Prostate gland (tissue), 2 donors: ENCODE data around the gene OR3A1.

Experiments used
- POLR2A ChIP-seq: fragments of 450-650 bp; IDR thresholded peaks from one replicate; pipeline ENCODE4 v1.6.1; 2016; ENCODE audit warnings: antibody characterized with exemption, mild to moderate bottlenecking
- POLR2AphosphoS5 ChIP-seq: sonication (generic); formaldehyde crosslinking; IDR thresholded peaks from one replicate; pipeline ENCODE4 v1.6.1; 2017; ENCODE audit warnings: antibody characterized with exemption
- TF ChIP-seq, protein P1 (sequence below), 4 experiments: fragments of 200-600 bp in 2 of 4; fragments of 450-650 bp in 2 of 4; sonication (generic) in 2 of 4; IDR thresholded peaks; 1 replicate in 3 of 4; 2 replicates in 1 of 4; pipeline ENCODE4 v1.5.1; 2016 to 2019; ENCODE audit warnings: antibody characterized with exemption in 4 of 4, mild to moderate bottlenecking in 2 of 4, moderate library complexity in 2 of 4

DNA sequence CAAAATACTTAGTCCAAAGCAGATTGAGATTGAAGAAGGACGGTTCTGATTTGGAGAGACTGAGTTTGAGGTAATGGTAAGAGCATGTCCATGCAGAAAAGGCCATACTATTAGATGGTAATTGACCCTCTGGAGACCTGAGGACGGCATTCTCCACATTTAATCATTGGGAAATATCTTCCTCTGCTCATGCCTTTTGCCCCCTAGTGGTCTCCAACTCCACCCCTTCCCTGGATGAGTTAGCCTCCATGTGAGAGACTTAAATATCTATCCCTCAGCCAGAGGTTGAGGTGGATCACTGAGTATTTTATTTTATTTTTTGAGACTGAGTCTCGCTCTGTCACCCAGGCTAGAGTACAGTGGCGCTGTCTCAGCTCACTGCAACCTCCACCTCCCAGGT, 10.4 kb upstream of the OR3A1 start:
- TF ChIP-seq, protein P1, sequence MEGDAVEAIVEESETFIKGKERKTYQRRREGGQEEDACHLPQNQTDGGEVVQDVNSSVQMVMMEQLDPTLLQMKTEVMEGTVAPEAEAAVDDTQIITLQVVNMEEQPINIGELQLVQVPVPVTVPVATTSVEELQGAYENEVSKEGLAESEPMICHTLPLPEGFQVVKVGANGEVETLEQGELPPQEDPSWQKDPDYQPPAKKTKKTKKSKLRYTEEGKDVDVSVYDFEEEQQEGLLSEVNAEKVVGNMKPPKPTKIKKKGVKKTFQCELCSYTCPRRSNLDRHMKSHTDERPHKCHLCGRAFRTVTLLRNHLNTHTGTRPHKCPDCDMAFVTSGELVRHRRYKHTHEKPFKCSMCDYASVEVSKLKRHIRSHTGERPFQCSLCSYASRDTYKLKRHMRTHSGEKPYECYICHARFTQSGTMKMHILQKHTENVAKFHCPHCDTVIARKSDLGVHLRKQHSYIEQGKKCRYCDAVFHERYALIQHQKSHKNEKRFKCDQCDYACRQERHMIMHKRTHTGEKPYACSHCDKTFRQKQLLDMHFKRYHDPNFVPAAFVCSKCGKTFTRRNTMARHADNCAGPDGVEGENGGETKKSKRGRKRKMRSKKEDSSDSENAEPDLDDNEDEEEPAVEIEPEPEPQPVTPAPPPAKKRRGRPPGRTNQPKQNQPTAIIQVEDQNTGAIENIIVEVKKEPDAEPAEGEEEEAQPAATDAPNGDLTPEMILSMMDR (IDR thresholded peaks at IDR 0.05) = no peak
- TF ChIP-seq POLR2A (no peak), POLR2AphosphoS5 (no peak)
